Measurements from ENCODE around the gene XKR3. TPM values are rescaled to one million over a fixed set of nuclear protein-coding genes. Genes with fewer than 3 reads are reported as not detected.
"Not testable (repeated sequence)": the region's sequence is repeated elsewhere in the genome, so short reads cannot be mapped to it uniquely, and the experiment has no call there.

Gene XKR3
- polyA plus RNA-seq (ENCODE audit: insufficient read length) = not detected
- long read RNA-seq, donor 1 = 0 reads
- long read RNA-seq, donor 2 = 0 reads
- long read RNA-seq, donor 3 = 0 reads
- long read RNA-seq, donor 4 = 0 reads
- long read RNA-seq, donor 5 = 0 reads
- long read RNA-seq, donor 6 = 0 reads
- long read RNA-seq, donor 7 = 0 reads
- long read RNA-seq, donor 8 = 0 reads

GRCh38 chr22:16824716-16825687, at the start of gene XKR3:
TSS of gene XKR3 (minus strand) at chr22:16825411. CDS start at chr22:16808073, 17,338 bp downstream.
- DNase-seq = no peak

- DNase-seq = not testable (repeated sequence)
Observed at GRCh38 chr22:16869640-16870039, 44.4 kb upstream of the XKR3 start.

GRCh38 chr22:16866167-16866566, 41.0 kb upstream of the XKR3 start:
- DNase-seq = no peak

GRCh38 chr22:16856851-16857250, 31.6 kb upstream of the XKR3 start:
- DNase-seq = not testable (repeated sequence)

GRCh38 chr22:16854631-16855030, 29.4 kb upstream of the XKR3 start:
- DNase-seq = no peak

GRCh38 chr22:16851268-16851996, 26.2 kb upstream of the XKR3 start:
- DNase-seq = not testable (repeated sequence)

- no peak for DNase-seq
Observed at GRCh38 chr22:16847271-16847670, 22.1 kb upstream of the XKR3 start.

GRCh38 chr22:16845881-16846280, 20.7 kb upstream of the XKR3 start:
- no peak for DNase-seq

- DNase-seq = no peak
Observed at GRCh38 chr22:16845465-16845864, 20.3 kb upstream of the XKR3 start.

- DNase-seq = no peak
Observed at GRCh38 chr22:16844529-16844928, 19.3 kb upstream of the XKR3 start.

GRCh38 chr22:16838073-16838472, 12.9 kb upstream of the XKR3 start:
- no peak for DNase-seq

GRCh38 chr22:16834971-16835370, 9.8 kb upstream of the XKR3 start:
- no peak for DNase-seq

GRCh38 chr22:16831257-16831656, 6.0 kb upstream of the XKR3 start:
- no peak for DNase-seq

GRCh38 chr22:16829985-16830384, 4.8 kb upstream of the XKR3 start:
- no peak for DNase-seq

GRCh38 chr22:16828876-16829275, 3.7 kb upstream of the XKR3 start:
- DNase-seq = no peak

GRCh38 chr22:16827506-16827905, 2.3 kb upstream of the XKR3 start:
- no peak for DNase-seq

GRCh38 chr22:16819249-16819648, 6.0 kb downstream of the XKR3 start:
- no peak for DNase-seq

GRCh38 chr22:16818538-16818937, 6.7 kb downstream of the XKR3 start:
- no peak for DNase-seq

- DNase-seq = no peak
Observed at GRCh38 chr22:16815073-16815472, 10.1 kb downstream of the XKR3 start.

- no peak for DNase-seq
Observed at GRCh38 chr22:16810188-16810802, 14.9 kb downstream of the XKR3 start.

- DNase-seq = no peak
Observed at GRCh38 chr22:16808744-16809143, 16.5 kb downstream of the XKR3 start.

GRCh38 chr22:16807109-16807508, 18.1 kb downstream of the XKR3 start:
- no peak for DNase-seq
